CD4-positive, alpha-beta T cell (primary cell): Measurements from ENCODE around the gene FSTL4. TPM values are rescaled to one million over a fixed set of nuclear protein-coding genes. Genes with fewer than 3 reads are reported as not detected.

Experiments used
- ATAC-seq: fragments of 200-7000 bp; cut with Tn5 transposase; one replicate; pipeline ENCODE4 v1.10.0; 2022; ENCODE audit warnings: mild to moderate bottlenecking; ENCODE audit not compliant: poor library complexity
- CTCF ChIA-PET: fragments of 350-600 bp; sonication (Branson Sonifier 250); formaldehyde crosslinking; loops from one replicate; lab custom pipeline; 2021; ENCODE audit warnings: antibody characterized with exemption, inconsistent platforms; lab: Charles Lee
- POLR2A ChIA-PET: fragments of 350-600 bp; sonication (Branson Sonifier 250); formaldehyde crosslinking; loops from one replicate; lab custom pipeline; 2021; ENCODE audit warnings: antibody characterized with exemption, inconsistent platforms; lab: Charles Lee
- DNase-seq, 14 experiments: peaks; one replicate each; pipeline ENCODE4 v3.0.0-alpha.2; 2013 to 2020; ENCODE audit warnings: mixed read lengths in 2 of 14
- H3K27ac ChIP-seq, 2 donors: one replicate each; pipeline versions ENCODE4 v1.5.1 to v1.7.0; 2013; ENCODE audit warnings: low read length in 2 of 2, low read depth in 1 of 2, mild to moderate bottlenecking in 1 of 2
- H3K27me3 ChIP-seq, 2 experiments: 1 replicate in 1 of 2; 2 replicates in 1 of 2; pipeline versions ENCODE4 v1.6.1 to v1.7.0; 2013; ENCODE audit warnings: low read length in 2 of 2, control low read depth in 1 of 2, mild to moderate bottlenecking in 1 of 2, moderate library complexity in 1 of 2; ENCODE audit not compliant: insufficient read depth in 2 of 2, control insufficient read depth in 1 of 2
- H3K36me3 ChIP-seq: one replicate; pipeline ENCODE4 v1.6.1; 2013; ENCODE audit warnings: low read length, control low read depth; ENCODE audit not compliant: insufficient read depth
- H3K4me1 ChIP-seq: one replicate; pipeline ENCODE4 v1.6.1; 2013; ENCODE audit warnings: low read length, control low read depth; ENCODE audit not compliant: insufficient read depth
- H3K4me3 ChIP-seq: one replicate; pipeline ENCODE4 v1.5.1; 2013; ENCODE audit warnings: mild to moderate bottlenecking, low read length, moderate library complexity
- H3K9me3 ChIP-seq, 2 experiments: 1 replicate in 1 of 2; 2 replicates in 1 of 2; pipeline versions ENCODE4 v1.6.1 to v1.7.0; 2013; ENCODE audit warnings: low read length in 2 of 2, mild to moderate bottlenecking in 2 of 2, control low read depth in 1 of 2, moderate library complexity in 1 of 2; ENCODE audit not compliant: control insufficient read depth in 1 of 2, insufficient read depth in 1 of 2
- H3K27ac Mint-ChIP-seq: one replicate; pipeline ENCODE4 v1.8.0; 2020; ENCODE audit warnings: mixed read lengths
- H3K27me3 Mint-ChIP-seq: one replicate; pipeline ENCODE4 v1.8.0; 2021; ENCODE audit warnings: mixed read lengths
- H3K36me3 Mint-ChIP-seq: one replicate; pipeline ENCODE4 v1.8.0; 2021; ENCODE audit warnings: low read depth, mixed read lengths
- H3K4me1 Mint-ChIP-seq: one replicate; pipeline ENCODE4 v1.8.0; 2021; ENCODE audit warnings: low read depth, mixed read lengths
- H3K4me3 Mint-ChIP-seq: one replicate; pipeline ENCODE4 v1.8.0; 2020; ENCODE audit warnings: mild to moderate bottlenecking, mixed read lengths
- H3K9me3 Mint-ChIP-seq: one replicate; pipeline ENCODE4 v1.8.0; 2020; ENCODE audit warnings: mixed read lengths
- CTCF ChIP-seq: fragments of 200-600 bp; IDR thresholded peaks from one replicate; pipeline ENCODE4 v1.8.0; 2022; ENCODE audit warnings: antibody characterized with exemption, mild to moderate bottlenecking
- intact Hi-C, 2 experiments: fragments of 100-400 bp; cut with DNase I in 1 of 2; cut with micrococcal nuclease in 1 of 2; formaldehyde crosslinking; loops; one replicate each; pipeline versions ENCODE4 v1.15.1 to v1.9.0; 2023 to 2025; cut with DNase I, micrococcal nuclease
- total RNA-seq, 174 experiments: library from RNA in 2 of 174; stranded (reverse) in 2 of 174; gene quantifications; one replicate each; pipeline ENCODE4 v1.2.3 and lab custom pipeline; 2021 to 2026

FSTL4 gene
- total RNA-seq, 2 experiments from 2014 or later, result not detected

GRCh38 chr5:133441166-133441815, 171.1 kb downstream of the FSTL4 start:
- Histone ChIP-seq H3K4me3 (no peak overlapping the region), H3K4me1 (no peaks in the 10 kb centered on the region), H3K36me3 (no peaks in the 10 kb centered on the region), H3K27ac (no peak overlapping the region), H3K27me3 (no peaks in the 10 kb centered on the region), H3K9me3 (no peaks in the 10 kb centered on the region)
- no peaks in the 10 kb centered on the region for H3K9me3 Mint-ChIP-seq
- intact Hi-C loops, result no loop called here
- H3K4me3 Mint-ChIP-seq, result no peak overlapping the region
- CTCF ChIA-PET, result interaction anchor here (0.5 kb wide), 1 partner anchor 764 kb away, joined by 3 read pairs; no protein-coding TSS in a partner anchor
- no peak for ATAC-seq
- POLR2A ChIA-PET, result no interaction called here
- no peak for DNase-seq
- TF ChIP-seq CTCF, result no peak
- H3K4me1 Mint-ChIP-seq, result no peaks in the 10 kb centered on the region
- no peaks in the 10 kb centered on the region for H3K27me3 Mint-ChIP-seq
- H3K36me3 Mint-ChIP-seq, result no peaks in the 10 kb centered on the region
- no peak overlapping the region for H3K27ac Mint-ChIP-seq

GRCh38 chr5:133440467-133441115, 171.8 kb downstream of the FSTL4 start:
- Histone ChIP-seq H3K27me3 (no peaks in the 10 kb centered on the region), H3K9me3 (no peaks in the 10 kb centered on the region), H3K27ac (no peak overlapping the region), H3K4me3 (no peak overlapping the region), H3K4me1 (no peaks in the 10 kb centered on the region), H3K36me3 (no peaks in the 10 kb centered on the region)
- H3K27me3 Mint-ChIP-seq, result no peaks in the 10 kb centered on the region
- H3K4me3 Mint-ChIP-seq, result no peak overlapping the region
- no peaks in the 10 kb centered on the region for H3K36me3 Mint-ChIP-seq
- H3K27ac Mint-ChIP-seq, result no peak overlapping the region
- intact Hi-C loops, result no loop called here
- ATAC-seq (no peak), DNase-seq (no peak)
- H3K4me1 Mint-ChIP-seq, result no peaks in the 10 kb centered on the region
- CTCF ChIA-PET, result no interaction called here
- no peak for TF ChIP-seq CTCF
- POLR2A ChIA-PET, result no interaction called here
- no peaks in the 10 kb centered on the region for H3K9me3 Mint-ChIP-seq

- no peaks in the 10 kb centered on the region for H3K36me3 Mint-ChIP-seq
- Histone ChIP-seq H3K27me3 (no peaks in the 10 kb centered on the region), H3K36me3 (no peaks in the 10 kb centered on the region), H3K9me3 (no peaks in the 10 kb centered on the region), H3K4me1 (no peaks in the 10 kb centered on the region), H3K27ac (no peak overlapping the region), H3K4me3 (no peak overlapping the region)
- CTCF ChIA-PET, result no interaction called here
- H3K4me1 Mint-ChIP-seq, result no peaks in the 10 kb centered on the region
- TF ChIP-seq CTCF, result no peak
- H3K4me3 Mint-ChIP-seq, result no peak overlapping the region
- no peaks in the 10 kb centered on the region for H3K9me3 Mint-ChIP-seq
- H3K27ac Mint-ChIP-seq, result no peak overlapping the region
- POLR2A ChIA-PET, result no interaction called here
- ATAC-seq (no peak), DNase-seq (no peak)
- intact Hi-C loops, result no loop called here
- H3K27me3 Mint-ChIP-seq, result no peaks in the 10 kb centered on the region
Measured at GRCh38 chr5:133439859-133440258, 172.5 kb downstream of the FSTL4 start.
